HCT116 (cell line): ENCODE measurements around the gene NEURL1. TPM values are rescaled to one million over a fixed set of nuclear protein-coding genes. Genes with fewer than 3 reads are reported as not detected.

Experiments used
- ATAC-seq: fragments of 200-7000 bp; cut with Tn5 transposase; 2 replicates; pipeline ENCODE4 v1.9.1; 2020; ENCODE audit warnings: mild to moderate bottlenecking, moderate library complexity
- BruUV-seq: library from RNA; stranded (reverse); fragments of 400-500 nt; replicated peaks from 2 replicates; lab custom pipeline; 2021; lab: Mats Ljungman, UMichigan
- CTCF ChIA-PET: fragments of 300-600 bp; sonication (Branson Sonifier 250); formaldehyde crosslinking; loops from one replicate; lab custom pipeline; 2021; ENCODE audit warnings: antibody characterized with exemption; lab: Charles Lee
- POLR2A ChIA-PET: fragments of 300-600, 350-600 bp; sonication (Branson Sonifier 250); formaldehyde crosslinking; loops from one replicate; lab custom pipeline; 2021; ENCODE audit warnings: antibody characterized with exemption; lab: Charles Lee
- RAD21 ChIA-PET, 2 experiments: fragments of 300-600 bp; sonication (Branson Sonifier 250); formaldehyde crosslinking; loops; one replicate each; lab custom pipeline; 2023; ENCODE audit warnings: low total read pairs in 2 of 2; ENCODE audit not compliant: uncharacterized antibody in 2 of 2, unreplicated experiment in 2 of 2, low non-redundant PET in 1 of 2; lab: Charles Lee
- DNase-seq: peaks from one replicate; pipeline ENCODE4 v3.0.0-alpha.2; 2010; ENCODE audit warnings: low read depth, low spot score
- H2AFZ ChIP-seq: fragments of 200-600 bp; shearing (Covaris generic), sonication (generic); 2 replicates; pipeline ENCODE4 v1.6.1; 2017; ENCODE audit warnings: low read depth, mixed run types, mixed read lengths, antibody characterized with exemption, low read length; ENCODE audit not compliant: poor library complexity, severe bottlenecking
- H3K27ac ChIP-seq: 2 replicates; pipeline ENCODE4 v1.5.1; 2012; ENCODE audit warnings: low read depth, low read length
- H3K27me3 ChIP-seq: fragments of 200-600 bp; sonication (generic); 2 replicates; pipeline ENCODE4 v1.6.1; 2016; ENCODE audit warnings: mixed run types, low read length, mixed read lengths; ENCODE audit not compliant: insufficient read depth
- H3K36me3 ChIP-seq, 2 experiments: fragments of 200-500 bp in 1 of 2; fragments of 200-600 bp in 1 of 2; sonication (Bioruptor generic) in 1 of 2; sonication (generic) in 1 of 2; 2 replicates each; pipeline versions ENCODE4 v1.5.1 to v1.6.1; 2014 to 2016; ENCODE audit warnings: low read length in 2 of 2, inconsistent platforms in 1 of 2, mixed read lengths in 1 of 2, mixed run types in 1 of 2; ENCODE audit not compliant: insufficient read depth in 2 of 2, control insufficient read depth in 1 of 2
- H3K4me1 ChIP-seq, 2 experiments: fragments of 200-600 bp in 1 of 2; sonication (generic) in 1 of 2; 2 replicates each; pipeline versions ENCODE4 v1.5.1 to v1.6.1; 2012 to 2017; ENCODE audit warnings: low read length in 2 of 2, inconsistent platforms in 1 of 2, mild to moderate bottlenecking in 1 of 2, mixed read lengths in 1 of 2, mixed run types in 1 of 2, moderate library complexity in 1 of 2; ENCODE audit not compliant: insufficient read depth in 2 of 2, control insufficient read depth in 1 of 2
- H3K4me2 ChIP-seq: fragments of 200-600 bp; sonication (generic); 2 replicates; pipeline ENCODE4 v1.6.1; 2017; ENCODE audit warnings: mixed run types, low read length, mixed read lengths
- H3K4me3 ChIP-seq, 2 experiments: fragments of 200-600 bp in 1 of 2; sonication (generic) in 1 of 2; replicated peaks in 1 of 2; 2 replicates each; pipeline ENCODE4 v1.5.1; 2011 to 2016; ENCODE audit warnings: low read length in 2 of 2, control low read depth in 1 of 2, low read depth in 1 of 2, mild to moderate bottlenecking in 1 of 2, mixed read lengths in 1 of 2, mixed run types in 1 of 2
- H3K79me2 ChIP-seq: fragments of 200-600 bp; sonication (generic); 2 replicates; pipeline ENCODE4 v1.6.1; 2017; ENCODE audit warnings: mild to moderate bottlenecking, mixed run types, low read length, moderate library complexity, mixed read lengths; ENCODE audit not compliant: insufficient read depth
- H3K9ac ChIP-seq: fragments of 200-600 bp; sonication (generic); 2 replicates; pipeline ENCODE4 v1.6.1; 2016; ENCODE audit warnings: low read length, mixed read lengths
- H3K9me2 ChIP-seq: fragments of 200-600 bp; sonication (generic), shearing (Covaris generic); 2 replicates; pipeline ENCODE4 v1.6.1; 2017; ENCODE audit warnings: mixed run types, mild to moderate bottlenecking, moderate library complexity; ENCODE audit not compliant: insufficient read depth
- H3K9me3 ChIP-seq, 2 experiments: fragments of 200-500 bp in 1 of 2; fragments of 200-600 bp in 1 of 2; sonication (Bioruptor generic) in 1 of 2; sonication (generic) in 1 of 2; 2 replicates each; pipeline ENCODE4 v1.6.1; 2014 to 2017; ENCODE audit warnings: low read length in 2 of 2, mixed read lengths in 2 of 2, inconsistent platforms in 1 of 2, low read depth in 1 of 2, mild to moderate bottlenecking in 1 of 2, mixed run types in 1 of 2, moderate library complexity in 1 of 2; ENCODE audit not compliant: control insufficient read depth in 1 of 2, insufficient read depth in 1 of 2
- H4K20me1 ChIP-seq: fragments of 200-600 bp; sonication (generic), shearing (Covaris generic); 2 replicates; pipeline ENCODE4 v1.6.1; 2017; ENCODE audit warnings: mixed run types, mild to moderate bottlenecking, moderate library complexity; ENCODE audit not compliant: insufficient read depth
- ATF3 ChIP-seq: IDR thresholded peaks from 2 replicates; pipeline ENCODE4 v1.6.1; 2012
- CBX3 ChIP-seq: IDR thresholded peaks from 2 replicates; pipeline ENCODE4 v1.6.1; 2012; ENCODE audit warnings: low read depth
- EZH2 ChIP-seq: fragments of 200-600 bp; sonication (generic); IDR thresholded peaks from 2 replicates; pipeline ENCODE4 v1.6.1; 2017; ENCODE audit warnings: antibody characterized with exemption, mixed run types
- EZH2phosphoT487 ChIP-seq: fragments of 200-600 bp; IDR thresholded peaks from 2 replicates; pipeline ENCODE4 v1.6.1; 2018; ENCODE audit warnings: antibody characterized with exemption, borderline replicate concordance
- JUND ChIP-seq: IDR thresholded peaks from 2 replicates; pipeline ENCODE4 v1.6.1; 2012
- MAX ChIP-seq: IDR thresholded peaks from 2 replicates; pipeline ENCODE4 v1.6.1; 2012
- POLR2AphosphoS5 ChIP-seq: IDR thresholded peaks from 2 replicates; pipeline ENCODE4 v1.6.1; 2011; ENCODE audit warnings: mild to moderate bottlenecking, low read depth, low read length, moderate library complexity
- SP1 ChIP-seq: IDR thresholded peaks from 2 replicates; pipeline ENCODE4 v1.6.1; 2012; ENCODE audit warnings: low read depth
- YY1 ChIP-seq: IDR thresholded peaks from 2 replicates; pipeline ENCODE4 v1.6.1; 2011; ENCODE audit warnings: low read length, low read depth, moderate library complexity, mild to moderate bottlenecking; ENCODE audit not compliant: insufficient replicate concordance; ENCODE audit errors: extremely low read depth
- intact Hi-C: fragments of 100-400 bp; cut with micrococcal nuclease; formaldehyde crosslinking; loops from 2 replicates; pipeline ENCODE4 v1.10.0; 2022
- total RNA-seq: library from RNA; stranded (reverse); gene quantifications from one replicate; pipeline ENCODE4 v1.2.1, GENCODE V29; 2021; ENCODE audit not compliant: unreplicated experiment

Gene NEURL1
- total RNA-seq, 1 experiment from 2014 or later = 1.4 TPM

GRCh38 chr10:103533827-103534226 lies 40.3 kb downstream of the NEURL1 start:
- Histone ChIP-seq H3K27me3 (no peaks in the 10 kb centered on the region), H3K79me2 (no peaks in the 10 kb centered on the region), H3K4me3 (no peak overlapping the region), H3K9ac (no peak overlapping the region), H3K36me3 (no peaks in the 10 kb centered on the region), H3K27ac (no peak overlapping the region), H2AFZ (no peak overlapping the region), H3K9me3 (peaks cover 0 to 7% of the 10 kb centered on the region in 2 experiments; a peak in 1 of 4 replicates), H3K4me1 (peaks cover 0 to 10% of the 10 kb centered on the region in 2 experiments; a peak in 2 of 4 replicates), H4K20me1 (no peaks in the 10 kb centered on the region), H3K4me2 (no peak overlapping the region), H3K9me2 (no peaks in the 10 kb centered on the region)
- ATAC-seq (no peak), DNase-seq (no peak)
- no TSS peak for BruUV-seq
- POLR2A ChIA-PET = no interaction called here
- intact Hi-C loops = no loop called here
- TF ChIP-seq CBX3 (peak; percentile 92), EZH2phosphoT487 (no peak)
- CTCF ChIA-PET = interaction anchor here (1.1 kb wide), 1 partner anchor 58 kb away, joined by 3 read pairs; no protein-coding TSS in a partner anchor
- RAD21 ChIA-PET = no interaction called here

- Histone ChIP-seq H3K9ac (no peak overlapping the region), H3K36me3 (no peaks in the 10 kb centered on the region), H3K27me3 (no peaks in the 10 kb centered on the region), H2AFZ (no peak overlapping the region), H4K20me1 (no peaks in the 10 kb centered on the region), H3K27ac (no peak overlapping the region), H3K4me2 (no peak overlapping the region), H3K79me2 (no peaks in the 10 kb centered on the region), H3K4me1 (no peaks in the 10 kb centered on the region), H3K9me2 (no peaks in the 10 kb centered on the region), H3K4me3 (no peak overlapping the region), H3K9me3 (peaks cover 0 to 7% of the 10 kb centered on the region in 2 experiments; a peak in 1 of 4 replicates)
- no peak for TF ChIP-seq CBX3
- no peak for TF ChIP-seq YY1
- TF ChIP-seq SP1 = no peak
- no peak for TF ChIP-seq ATF3
- TF ChIP-seq EZH2 = no peak
- TF ChIP-seq MAX = no peak
- TF ChIP-seq JUND = no peak
- no peak for TF ChIP-seq POLR2AphosphoS5
- intact Hi-C loops = no loop called here
- ATAC-seq = peak; percentile 32; the same call in 1 of the 2 replicates
- DNase-seq = no peak
- RAD21 ChIA-PET = no interaction called here
- POLR2A ChIA-PET = no interaction called here
- BruUV-seq = no TSS peak
- CTCF ChIA-PET = no interaction called here
Measured at GRCh38 chr10:103534621-103535498, 41.4 kb downstream of the NEURL1 start.
